ENCODE data around the gene ACSM3.

- TF ChIP-seq, protein P1, sequence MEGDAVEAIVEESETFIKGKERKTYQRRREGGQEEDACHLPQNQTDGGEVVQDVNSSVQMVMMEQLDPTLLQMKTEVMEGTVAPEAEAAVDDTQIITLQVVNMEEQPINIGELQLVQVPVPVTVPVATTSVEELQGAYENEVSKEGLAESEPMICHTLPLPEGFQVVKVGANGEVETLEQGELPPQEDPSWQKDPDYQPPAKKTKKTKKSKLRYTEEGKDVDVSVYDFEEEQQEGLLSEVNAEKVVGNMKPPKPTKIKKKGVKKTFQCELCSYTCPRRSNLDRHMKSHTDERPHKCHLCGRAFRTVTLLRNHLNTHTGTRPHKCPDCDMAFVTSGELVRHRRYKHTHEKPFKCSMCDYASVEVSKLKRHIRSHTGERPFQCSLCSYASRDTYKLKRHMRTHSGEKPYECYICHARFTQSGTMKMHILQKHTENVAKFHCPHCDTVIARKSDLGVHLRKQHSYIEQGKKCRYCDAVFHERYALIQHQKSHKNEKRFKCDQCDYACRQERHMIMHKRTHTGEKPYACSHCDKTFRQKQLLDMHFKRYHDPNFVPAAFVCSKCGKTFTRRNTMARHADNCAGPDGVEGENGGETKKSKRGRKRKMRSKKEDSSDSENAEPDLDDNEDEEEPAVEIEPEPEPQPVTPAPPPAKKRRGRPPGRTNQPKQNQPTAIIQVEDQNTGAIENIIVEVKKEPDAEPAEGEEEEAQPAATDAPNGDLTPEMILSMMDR (IDR thresholded peaks at IDR 0.05; ENCODE audit: insufficient read depth, low read length, poor library complexity, severe bottlenecking), result no peak
- no peak for TF ChIP-seq EZH2phosphoT487 (conservative IDR thresholded peaks at IDR 0.05; ENCODE audit: low read length)
These were observed 16.6 kb upstream of the ACSM3 start for GRCh38 chr16:20747030-20747816.
